CD4-positive, alpha-beta T cell treated with Interleukin-10 for 1 hour (primary cell): ENCODE results near the gene IL15.
"Not testable (repeated sequence)": the region's sequence is repeated elsewhere in the genome, so short reads cannot be mapped to it uniquely, and the experiment has no call there.

ENCODE experiments used
- DNase-seq: peaks from one replicate; pipeline ENCODE4 v3.0.0-alpha.2; 2020

Gene IL15

GRCh38 chr4:141705048-141705746, 68.8 kb downstream of the IL15 start:
- DNase-seq, result no peak

GRCh38 chr4:141705747-141706377, 69.5 kb downstream of the IL15 start:
- DNase-seq, result no peak

GRCh38 chr4:141706445-141706844, 70.1 kb downstream of the IL15 start:
- DNase-seq, result no peak

GRCh38 chr4:141711211-141711610, 74.8 kb downstream of the IL15 start:
- no peak for DNase-seq

- no peak for DNase-seq
Measured at GRCh38 chr4:141713185-141713584, 76.8 kb downstream of the IL15 start.

- no peak for DNase-seq
Measured at GRCh38 chr4:141713771-141714445, 77.5 kb downstream of the IL15 start.

GRCh38 chr4:141719585-141719984, 83.2 kb downstream of the IL15 start:
- DNase-seq, result no peak

- DNase-seq, result no peak
Measured at GRCh38 chr4:141721174-141721573, 84.8 kb downstream of the IL15 start.

- no peak for DNase-seq
Measured at GRCh38 chr4:141724646-141725045, 88.3 kb downstream of the IL15 start.

GRCh38 chr4:141727420-141727819, 91.0 kb downstream of the IL15 start:
- no peak for DNase-seq

- no peak for DNase-seq
Measured at GRCh38 chr4:141730805-141731204, 94.4 kb downstream of the IL15 start.

- no peak for DNase-seq
Measured at GRCh38 chr4:141731481-141731880, 95.1 kb downstream of the IL15 start.

- no peak for DNase-seq
Measured at GRCh38 chr4:141739636-141740035, 103.3 kb downstream of the IL15 start.

GRCh38 chr4:141746026-141746425, 109.6 kb downstream of the IL15 start:
- DNase-seq, result no peak

GRCh38 chr4:141751806-141752205, 115.4 kb downstream of the IL15 start:
- DNase-seq, result not testable (repeated sequence)

- DNase-seq, result no peak
Measured at GRCh38 chr4:141757287-141757686, 120.9 kb downstream of the IL15 start.

- no peak for DNase-seq
Measured at GRCh38 chr4:141759796-141760425, 123.5 kb downstream of the IL15 start.

GRCh38 chr4:141761926-141762325, 125.5 kb downstream of the IL15 start:
- no peak for DNase-seq

- no peak for DNase-seq
Measured at GRCh38 chr4:141763374-141763773, 127.0 kb downstream of the IL15 start.

- no peak for DNase-seq
Measured at GRCh38 chr4:141768954-141769353, 132.6 kb downstream of the IL15 start.

GRCh38 chr4:141771889-141772830, 135.8 kb downstream of the IL15 start:
- DNase-seq, result no peak

- DNase-seq, result no peak
Measured at GRCh38 chr4:141772838-141773237, 136.5 kb downstream of the IL15 start.

GRCh38 chr4:141782205-141782604, 145.8 kb downstream of the IL15 start:
- DNase-seq, result no peak
